ENCODE data around the gene CACNG7. TPM values are rescaled to one million over a fixed set of nuclear protein-coding genes. Genes with fewer than 3 reads are reported as not detected.
A peak's percentile ranks its signal among the peaks of the same experiment; 100 is the strongest.

The CACNG7 gene
- total and polyA plus RNA-seq, 2 donors from 2014 or later: not detected

- H3K4me3 ChIP-seq (ENCODE audit: low read length in 3 of 3): no peak overlapping the region
- DNase-seq: peak in 4 of 5 donors; percentile 42 to 75 (median 69)
- no peaks in the 10 kb centered on the region for H3K36me3 ChIP-seq (ENCODE audit: control insufficient read depth in 2 of 3, insufficient read depth in 3 of 3, low read length in 3 of 3)
- intact Hi-C loops (cut with DNase I): no loop called here
- no peak overlapping the region for H3K9ac ChIP-seq (ENCODE audit: low read length in 3 of 3)
- no peak for TF ChIP-seq CTCF (IDR thresholded peaks at IDR 0.05; ENCODE audit: borderline replicate concordance, extremely low read depth, insufficient read depth)
- no peak overlapping the region for H3K27ac ChIP-seq (ENCODE audit: low read depth in 2 of 2, low read length in 2 of 2)
- peaks cover 10% of the 10 kb centered on the region for H3K27me3 ChIP-seq (ENCODE audit: control insufficient read depth, insufficient read depth, low read length)
- no peaks in the 10 kb centered on the region for H3K9me3 ChIP-seq (ENCODE audit: control insufficient read depth in 2 of 3, insufficient read depth in 1 of 3, low read length in 3 of 3)
- no peaks in the 10 kb centered on the region for H3K4me1 ChIP-seq (ENCODE audit: control insufficient read depth in 2 of 3, insufficient read depth in 2 of 3, low read depth in 1 of 3, low read length in 3 of 3)
- FAIRE-seq: no peak
These were observed 72.9 kb downstream of the CACNG7 start for GRCh38 chr19:53982001-53982451.

GRCh38 chr19:53982611-53983010 is 73.5 kb downstream of the CACNG7 start:
- peaks cover 9% of the 10 kb centered on the region for H3K27me3 ChIP-seq (ENCODE audit: control insufficient read depth, insufficient read depth, low read length)
- DNase-seq (peak in 4 of 5 donors; percentile 34 to 79 (median 64)), FAIRE-seq (no peak)
- no peak for TF ChIP-seq CTCF (IDR thresholded peaks at IDR 0.05; ENCODE audit: borderline replicate concordance, extremely low read depth, insufficient read depth)
- H3K36me3 ChIP-seq (ENCODE audit: control insufficient read depth in 2 of 3, insufficient read depth in 3 of 3, low read length in 3 of 3): no peaks in the 10 kb centered on the region
- no peak overlapping the region for H3K27ac ChIP-seq (ENCODE audit: low read depth in 2 of 2, low read length in 2 of 2)
- intact Hi-C loops (cut with DNase I): no loop called here
- H3K9ac ChIP-seq (ENCODE audit: low read length in 3 of 3): no peak overlapping the region
- no peaks in the 10 kb centered on the region for H3K4me1 ChIP-seq (ENCODE audit: control insufficient read depth in 2 of 3, insufficient read depth in 2 of 3, low read depth in 1 of 3, low read length in 3 of 3)
- no peaks in the 10 kb centered on the region for H3K9me3 ChIP-seq (ENCODE audit: control insufficient read depth in 2 of 3, insufficient read depth in 1 of 3, low read length in 3 of 3)
- H3K4me3 ChIP-seq (ENCODE audit: low read length in 3 of 3): no peak overlapping the region

GRCh38 chr19:53983457-53984289 is 74.6 kb downstream of the CACNG7 start:
- DNase-seq: peak in 1 of 5 donors; percentile 35
- intact Hi-C loops (cut with DNase I): no loop called here
- no peak for FAIRE-seq
- TF ChIP-seq CTCF (IDR thresholded peaks at IDR 0.05; ENCODE audit: borderline replicate concordance, extremely low read depth, insufficient read depth): no peak
- Histone ChIP-seq H3K36me3 (ENCODE audit: control insufficient read depth in 2 of 3, insufficient read depth in 3 of 3, low read length in 3 of 3) (no peaks in the 10 kb centered on the region), H3K9me3 (ENCODE audit: control insufficient read depth in 2 of 3, insufficient read depth in 1 of 3, low read length in 3 of 3) (no peaks in the 10 kb centered on the region), H3K27ac (ENCODE audit: low read depth in 2 of 2, low read length in 2 of 2) (no peak overlapping the region), H3K27me3 (ENCODE audit: control insufficient read depth, insufficient read depth, low read length) (peaks cover 9% of the 10 kb centered on the region), H3K4me3 (ENCODE audit: low read length in 3 of 3) (no peak overlapping the region), H3K9ac (ENCODE audit: low read length in 3 of 3) (no peak overlapping the region), H3K4me1 (ENCODE audit: control insufficient read depth in 2 of 3, insufficient read depth in 2 of 3, low read depth in 1 of 3, low read length in 3 of 3) (no peaks in the 10 kb centered on the region)
